Fibroblast of the aortic adventitia (primary cell): ENCODE data around the gene DHH. TPM values are rescaled to one million over a fixed set of nuclear protein-coding genes. Genes with fewer than 3 reads are reported as not detected.

Experiments used
- DNase-seq: peaks from one replicate; pipeline ENCODE4 v3.0.0-alpha.2; 2010; ENCODE audit warnings: low read depth
- H3K4me3 ChIP-seq: 2 replicates; pipeline ENCODE4 v1.5.1; 2011; ENCODE audit warnings: low read depth, mild to moderate bottlenecking, control low read depth, low read length, moderate library complexity
- total RNA-seq: library from RNA; depleted of rRNA; stranded (reverse); fragments of >200 nt; gene quantifications from 2 replicates; pipeline ENCODE4 v1.2.3, GENCODE V29; 2012; ENCODE audit warnings: low replicate concordance
- TF ChIP-seq, protein P1 (sequence below): IDR thresholded peaks from 2 replicates; pipeline ENCODE4 v1.5.1; 2011; ENCODE audit warnings: mild to moderate bottlenecking, low read length, control low read depth, inconsistent platforms; ENCODE audit not compliant: insufficient read depth

Gene DHH
- total RNA-seq, 1 donor = not detected

DNA sequence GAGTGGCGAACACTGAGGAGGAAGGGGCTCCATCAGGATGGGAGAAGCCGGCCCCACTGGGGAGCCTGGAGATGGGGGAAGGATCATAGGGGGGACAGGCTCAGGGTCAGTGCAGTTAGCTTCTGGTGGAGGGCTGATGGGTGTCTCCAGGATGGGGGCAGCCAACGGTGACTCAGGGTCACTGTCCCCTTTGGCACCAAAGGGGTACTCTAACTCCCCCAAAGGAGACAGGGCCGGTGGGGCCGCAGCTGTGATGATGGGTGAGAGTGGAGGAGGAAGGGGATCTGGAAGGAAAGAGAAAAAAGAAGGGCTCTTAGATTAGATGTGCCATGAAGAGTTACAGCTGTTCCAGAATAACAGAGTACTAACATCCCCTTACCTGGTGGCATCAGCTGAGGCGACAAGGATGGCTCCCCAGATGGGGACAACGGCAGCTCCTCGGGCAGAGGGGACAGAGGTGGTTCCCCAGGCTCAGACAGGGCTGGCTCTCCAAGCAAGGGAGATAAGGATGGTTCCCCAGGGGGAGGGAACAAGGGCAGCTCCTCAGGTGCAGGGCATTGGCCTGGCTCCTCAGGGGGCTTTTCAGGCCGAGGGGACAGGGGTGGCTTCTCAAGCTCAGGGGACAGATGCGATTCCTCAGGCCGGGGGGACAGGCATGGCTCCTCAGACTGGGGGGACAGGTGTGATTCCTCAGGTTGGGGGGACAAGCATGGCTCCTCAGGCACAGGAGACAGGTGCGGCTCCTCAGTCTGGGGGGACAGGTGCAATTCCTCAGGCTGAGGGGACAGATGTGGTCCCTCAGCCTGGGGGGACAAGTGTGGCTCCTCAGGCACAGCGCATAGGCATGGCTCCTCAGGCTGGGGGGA lies 43.9 kb downstream of the DHH start:
- no peak for DNase-seq
- TF ChIP-seq, protein P1, sequence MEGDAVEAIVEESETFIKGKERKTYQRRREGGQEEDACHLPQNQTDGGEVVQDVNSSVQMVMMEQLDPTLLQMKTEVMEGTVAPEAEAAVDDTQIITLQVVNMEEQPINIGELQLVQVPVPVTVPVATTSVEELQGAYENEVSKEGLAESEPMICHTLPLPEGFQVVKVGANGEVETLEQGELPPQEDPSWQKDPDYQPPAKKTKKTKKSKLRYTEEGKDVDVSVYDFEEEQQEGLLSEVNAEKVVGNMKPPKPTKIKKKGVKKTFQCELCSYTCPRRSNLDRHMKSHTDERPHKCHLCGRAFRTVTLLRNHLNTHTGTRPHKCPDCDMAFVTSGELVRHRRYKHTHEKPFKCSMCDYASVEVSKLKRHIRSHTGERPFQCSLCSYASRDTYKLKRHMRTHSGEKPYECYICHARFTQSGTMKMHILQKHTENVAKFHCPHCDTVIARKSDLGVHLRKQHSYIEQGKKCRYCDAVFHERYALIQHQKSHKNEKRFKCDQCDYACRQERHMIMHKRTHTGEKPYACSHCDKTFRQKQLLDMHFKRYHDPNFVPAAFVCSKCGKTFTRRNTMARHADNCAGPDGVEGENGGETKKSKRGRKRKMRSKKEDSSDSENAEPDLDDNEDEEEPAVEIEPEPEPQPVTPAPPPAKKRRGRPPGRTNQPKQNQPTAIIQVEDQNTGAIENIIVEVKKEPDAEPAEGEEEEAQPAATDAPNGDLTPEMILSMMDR = no peak
- H3K4me3 ChIP-seq = no peak overlapping the region

DNA sequence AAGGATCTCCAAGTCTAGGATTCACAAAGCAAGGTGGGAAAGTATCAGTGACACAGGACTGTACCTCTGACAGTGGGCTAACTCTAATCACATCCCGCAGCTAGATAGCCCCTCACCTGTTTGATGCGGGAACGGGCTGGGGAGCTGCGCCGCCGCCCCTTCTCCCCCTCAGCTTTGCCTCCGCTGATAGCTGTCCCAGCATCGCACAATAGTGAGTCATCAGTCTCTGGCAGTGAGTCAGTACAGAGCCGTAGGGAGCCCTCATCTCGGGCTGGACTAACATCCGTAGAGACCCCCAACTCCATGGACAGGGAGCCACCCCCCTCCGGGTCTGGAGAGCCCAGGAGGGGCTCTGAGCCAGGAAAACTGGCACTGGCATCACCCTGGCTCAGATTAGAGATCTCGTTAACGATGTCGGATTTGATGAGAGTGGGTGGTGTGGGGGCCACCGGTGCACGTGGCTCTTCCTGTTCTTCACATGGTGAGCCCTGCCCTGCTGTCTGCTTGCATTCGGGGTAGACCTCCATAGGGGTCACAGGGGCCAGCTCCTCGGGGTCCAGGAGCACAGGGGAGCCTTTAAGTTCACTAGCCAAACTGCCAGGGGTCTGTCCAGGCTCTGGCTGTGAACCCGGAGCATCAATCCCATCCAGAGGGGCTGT lies 44.9 kb downstream of the DHH start:
- TF ChIP-seq, protein P1 = no peak
- DNase-seq = peak; percentile 48
- H3K4me3 ChIP-seq = no peak overlapping the region

DNA sequence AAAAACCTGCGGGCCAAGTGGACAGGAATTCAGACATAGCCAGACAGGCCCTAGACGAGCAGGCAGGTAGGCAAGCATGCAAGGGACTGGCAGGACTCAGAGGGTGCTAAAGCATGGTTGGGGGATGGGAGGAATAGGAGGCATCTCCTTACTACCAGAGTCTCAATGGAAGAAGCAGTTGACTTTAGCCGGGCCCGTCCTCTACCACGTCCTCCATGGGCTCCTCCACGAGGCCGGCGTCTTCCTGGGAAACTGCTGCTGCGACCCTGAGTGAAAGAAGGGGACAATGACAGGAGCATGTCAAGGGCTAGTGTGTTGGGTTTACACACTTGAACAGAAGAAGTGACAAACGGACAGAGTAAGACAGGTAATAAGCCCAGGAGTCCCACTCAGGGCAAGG lies 45.6 kb downstream of the DHH start:
- no peak overlapping the region for H3K4me3 ChIP-seq
- no peak for DNase-seq
- TF ChIP-seq, protein P1 = no peak

DNA sequence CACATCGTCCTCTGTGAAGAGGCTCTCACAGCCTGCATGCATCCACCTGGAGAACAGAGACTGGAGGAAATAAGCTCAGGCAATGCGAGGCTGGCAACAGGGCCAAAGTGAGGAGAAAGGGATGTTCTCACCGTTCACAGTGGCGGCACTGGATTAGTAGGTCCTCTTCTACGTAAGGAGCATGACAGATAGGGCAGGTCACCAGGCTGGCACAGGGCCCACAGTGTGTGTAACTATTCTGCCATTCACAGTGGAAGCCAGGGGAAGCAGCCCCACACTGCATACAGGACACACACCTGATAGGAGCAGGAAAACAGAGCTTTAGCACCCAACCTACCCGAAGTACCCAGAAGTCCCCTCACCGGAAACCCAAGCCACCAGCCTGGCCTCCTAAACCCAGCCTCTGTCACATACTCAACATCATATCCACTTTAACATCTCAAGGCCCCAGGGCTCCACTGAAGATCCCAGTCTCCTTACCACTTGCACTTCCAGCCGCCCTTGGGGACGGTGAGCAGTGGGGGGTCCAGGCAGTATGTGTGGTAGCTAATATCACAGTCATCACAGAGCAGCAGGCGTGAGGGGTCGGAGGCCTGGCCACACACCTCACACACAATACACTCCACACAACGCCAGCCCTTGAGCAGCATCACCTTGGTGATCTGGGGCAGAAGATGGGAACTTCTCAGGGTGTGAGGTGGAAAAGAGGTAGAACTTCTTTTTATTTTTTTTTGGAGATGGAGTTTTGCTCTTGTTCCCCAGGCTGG lies 48.3 kb downstream of the DHH start:
- no peak for DNase-seq
- no peak overlapping the region for H3K4me3 ChIP-seq
- TF ChIP-seq, protein P1 = no peak

DNA sequence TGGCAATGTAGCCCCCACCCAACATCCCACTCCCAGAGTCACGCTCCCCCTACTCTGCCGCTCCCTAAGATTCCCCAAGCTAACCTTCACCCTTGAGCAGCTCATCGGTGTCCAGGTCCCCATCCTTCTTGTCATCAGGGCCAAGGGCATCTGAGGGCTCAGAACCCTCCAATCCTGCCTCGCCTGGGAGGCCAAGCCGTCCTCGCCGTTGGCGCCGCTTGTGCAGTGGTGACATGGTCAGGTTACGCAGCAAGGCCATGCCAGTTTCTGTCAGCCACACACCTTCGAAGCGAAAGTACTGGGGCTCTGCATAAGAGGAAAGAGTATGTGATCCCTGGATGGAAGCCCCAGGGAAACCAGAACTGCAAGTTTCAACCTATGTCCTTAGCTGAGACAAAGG lies 49.9 kb downstream of the DHH start:
- TF ChIP-seq, protein P1 = no peak
- no peak for DNase-seq
- H3K4me3 ChIP-seq = no peak overlapping the region

DNA sequence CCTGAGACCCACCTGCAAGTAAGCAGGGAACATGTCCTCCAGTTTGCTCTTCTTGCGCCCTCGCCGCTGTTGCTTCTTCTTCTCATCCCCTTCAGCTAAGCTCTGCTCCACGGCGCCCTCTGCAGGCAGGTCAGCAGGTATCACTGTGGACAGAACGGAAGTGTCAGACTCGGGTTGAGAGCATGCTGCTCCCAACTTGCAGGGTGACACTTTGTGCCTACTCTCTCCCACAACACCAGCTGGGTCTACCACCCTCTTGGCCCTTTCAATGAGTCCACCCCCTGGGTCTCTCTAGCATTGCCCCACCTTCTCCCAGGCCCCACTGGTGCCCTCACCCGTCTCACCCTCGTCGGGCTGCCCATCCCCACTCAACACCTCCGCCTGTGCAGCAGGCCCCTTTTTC lies 50.7 kb downstream of the DHH start:
- TF ChIP-seq, protein P1 = peak; percentile 70
- DNase-seq = peak; percentile 50
- no peak overlapping the region for H3K4me3 ChIP-seq
